K562 (cell line): ENCODE measurements around the gene SPRYD3. TPM values are rescaled to one million over a fixed set of nuclear protein-coding genes. Genes with fewer than 3 reads are reported as not detected.

Experiments used
- ATAC-seq: fragments of 200-7000 bp; cut with Tn5 transposase; 3 replicates; pipeline ENCODE4 v1.9.1; 2020; ENCODE audit warnings: moderate library complexity
- BruUV-seq: library from RNA; stranded (reverse); fragments of 400-500 nt; replicated peaks from 2 replicates; lab custom pipeline; 2021; lab: Mats Ljungman, UMichigan
- CTCF ChIA-PET: fragments of 300-600 bp; formaldehyde crosslinking; extraction: SDS; loops from one replicate; lab custom pipeline; 2021; ENCODE audit warnings: low intra/inter-chr PET ratio; lab: Yijun Ruan, JAX
- POLR2A ChIA-PET: fragments of 300-600, 350-650 bp; sonication (Branson Sonifier 250); formaldehyde crosslinking; extraction: SDS; loops from one replicate; lab custom pipeline; 2021; ENCODE audit warnings: antibody characterized with exemption, inconsistent platforms; lab: Yijun Ruan, JAX
- DNase-seq, 4 experiments: peaks; one replicate each; pipeline versions ENCODE4 v3.0.0 to v3.0.0-alpha.2; 2011 to 2018; ENCODE audit warnings: low spot score in 3 of 4, mixed read lengths in 3 of 4; ENCODE audit errors: extremely low read depth in 1 of 4
- FAIRE-seq: peaks from 2 replicates; lab custom pipeline; 2011; peaks lifted over from hg19 to GRCh38; lab: Jason Lieb, UNC
- H2AFZ ChIP-seq: 2 replicates; pipeline ENCODE4 v1.6.0; 2011; ENCODE audit warnings: low read depth, low read length, control low read depth, inconsistent platforms
- H3K27ac ChIP-seq: fragments of 200-600 bp; 3 replicates; pipeline ENCODE4 v1.8.0; 2011; ENCODE audit warnings: low read depth, mild to moderate bottlenecking, control low read depth, inconsistent platforms, low read length, moderate library complexity, mixed read lengths; ENCODE audit errors: extremely low read depth
- H3K27me3 ChIP-seq, 2 experiments: fragments of 300-600 bp in 1 of 2; 2 replicates in 1 of 2; 3 replicates in 1 of 2; pipeline versions ENCODE4 v1.6.0 to v1.8.0; 2011; ENCODE audit warnings: inconsistent platforms in 2 of 2, low read length in 2 of 2, mild to moderate bottlenecking in 1 of 2, mixed read lengths in 1 of 2, moderate library complexity in 1 of 2; ENCODE audit not compliant: control insufficient read depth in 2 of 2, insufficient read depth in 2 of 2
- H3K36me3 ChIP-seq: fragments of 300-600 bp; 3 replicates; pipeline ENCODE4 v1.8.0; 2011; ENCODE audit warnings: mild to moderate bottlenecking, low read length, inconsistent platforms; ENCODE audit not compliant: control insufficient read depth, insufficient read depth
- H3K4me1 ChIP-seq, 2 experiments: fragments of 200-600 bp in 1 of 2; replicated peaks in 1 of 2; 2 replicates in 1 of 2; 3 replicates in 1 of 2; pipeline versions ENCODE4 v1.5.1 to v1.8.0; 2011; ENCODE audit warnings: inconsistent platforms in 2 of 2, low read length in 2 of 2, mild to moderate bottlenecking in 1 of 2, mixed read lengths in 1 of 2, moderate library complexity in 1 of 2; ENCODE audit not compliant: control insufficient read depth in 2 of 2, insufficient read depth in 2 of 2
- H3K4me2 ChIP-seq: 2 replicates; pipeline ENCODE4 v1.6.1; 2011; ENCODE audit warnings: low read length, control low read depth, inconsistent platforms, mixed read lengths; ENCODE audit not compliant: insufficient read depth
- H3K4me3 ChIP-seq: fragments of 200-600 bp; sonication (generic), shearing (Covaris generic); 2 replicates; pipeline ENCODE4 v1.5.1; 2016; ENCODE audit warnings: control low read depth, inconsistent platforms
- H3K79me2 ChIP-seq: fragments of 200-600 bp; 3 replicates; pipeline ENCODE4 v1.8.0; 2011; ENCODE audit warnings: low read length, inconsistent platforms; ENCODE audit not compliant: control insufficient read depth, insufficient read depth
- H3K9ac ChIP-seq, 2 experiments: 2 replicates each; pipeline versions ENCODE4 v1.6.0 to v1.6.1; 2011; ENCODE audit warnings: low read depth in 2 of 2, low read length in 2 of 2, control low read depth in 1 of 2, inconsistent platforms in 1 of 2, mild to moderate bottlenecking in 1 of 2, mixed read lengths in 1 of 2; ENCODE audit not compliant: insufficient read depth in 1 of 2
- H3K9me1 ChIP-seq: one replicate; pipeline ENCODE4 v1.6.0; 2011; ENCODE audit warnings: inconsistent platforms, mild to moderate bottlenecking, low read length, moderate library complexity; ENCODE audit not compliant: control insufficient read depth, insufficient read depth
- H3K9me3 ChIP-seq: replicated peaks from 2 replicates; pipeline ENCODE4 v1.5.1; 2011; ENCODE audit warnings: low read depth, low read length, inconsistent platforms; ENCODE audit not compliant: control insufficient read depth, insufficient read depth
- H4K20me1 ChIP-seq: replicated peaks from 2 replicates; pipeline ENCODE4 v1.6.1; 2011; ENCODE audit warnings: low read length, inconsistent platforms, mixed read lengths; ENCODE audit not compliant: control insufficient read depth, insufficient read depth
- CREB5 ChIP-seq: fragments of 250-450 bp; sonication (Bioruptor Pico); IDR thresholded peaks from 2 replicates; pipeline ENCODE4 v1.5.0; 2020; ENCODE audit warnings: mild to moderate bottlenecking
- MEIS2 ChIP-seq: fragments of 450-650 bp; IDR thresholded peaks from 2 replicates; pipeline ENCODE4 v1.6.1; 2014; ENCODE audit warnings: mild to moderate bottlenecking; ENCODE audit not compliant: partially characterized antibody
- PPARD ChIP-seq: fragments of 250-450 bp; sonication (Bioruptor Pico); IDR thresholded peaks from 2 replicates; pipeline ENCODE4 v1.8.0; 2022; ENCODE audit warnings: inconsistent platforms, mild to moderate bottlenecking, moderate library complexity
- ZNF184 ChIP-seq: sonication (generic); formaldehyde crosslinking; IDR thresholded peaks from 2 replicates; pipeline ENCODE4 v1.5.0; 2020; ENCODE audit warnings: missing genetic modification reagents
- WGBS: fragments of 100-300 bp; shearing (Covaris generic); methylation state at CpG from one replicate; pipeline ENCODE4 v1.1.6; 2016; ENCODE audit warnings: low coverage, mixed read lengths; ENCODE audit not compliant: insufficient coverage; ENCODE audit errors: missing lambda C conversion rate; 5-methylcytosine and 5-hydroxymethylcytosine counted together
- in situ Hi-C: fragments of 300-500 bp; cut with MboI; formaldehyde crosslinking; loops from 4 replicates; pipeline ENCODE4 v1.15.0; 2018; ENCODE audit warnings: inconsistent platforms, mixed read lengths
- intact Hi-C: fragments of 100-400 bp; cut with micrococcal nuclease; formaldehyde crosslinking; loops from 2 replicates; pipeline ENCODE4 v1.14.2; 2022
- polyA plus RNA-seq, 8 experiments: library from polyadenylated mRNA; depleted of rRNA in 4 of 8; stranded (reverse) in 5 of 8; unstranded in 3 of 8; fragments of >200 nt; fragmentation: Nextera tagmentation in 2 of 8; fragmentation: Illumina TruSeq in 1 of 8; extraction: Ambion mirVana in 2 of 8; extraction: Trizol in 1 of 8; gene quantifications; 2 replicates each; pipeline versions ENCODE4 v1.2.1 to v1.2.3, GENCODE V29; 2011 to 2014; ENCODE audit warnings: inconsistent platforms in 1 of 8, missing spikeins in 1 of 8
- total RNA-seq, 7 experiments: library from RNA; depleted of rRNA in 6 of 7; stranded (reverse); fragments of >200 nt in 6 of 7; fragmentation: Illumina TruSeq in 2 of 7; extraction: Trizol in 2 of 7; gene quantifications; 2 replicates each; pipeline versions ENCODE4 v1.2.1 to v1.2.3, GENCODE V29; 2011 to 2021; ENCODE audit warnings: low replicate concordance in 1 of 7
- TF ChIP-seq, protein P1 (sequence below): fragments of 450-650 bp; conservative IDR thresholded peaks from 2 replicates; pipeline ENCODE4 v1.6.1; 2016; ENCODE audit warnings: missing genetic modification characterization, low read depth, mild to moderate bottlenecking, control low read depth, missing compliant biosample characterization

Gene SPRYD3
- total and polyA plus RNA-seq, 9 of the 15 experiments (the other 6 are each of a cell fraction or from before 2014, with no cell fraction given), result 1.5 to 13.6 (median 7.6) TPM

- POLR2A ChIA-PET, result interaction anchor here (0.7 kb wide), 1 partner anchor 10 kb away, joined by 3 read pairs; the partner anchor contains the start of gene SOAT2
- H4K20me1 ChIP-seq, result no peaks in the 10 kb centered on the region
- no peaks in the 10 kb centered on the region for H3K79me2 ChIP-seq
- H3K4me1 ChIP-seq, result peaks cover 4 to 8% of the 10 kb centered on the region in 2 experiments; a peak in 3 of 5 replicates
- H3K27ac ChIP-seq, result no peak overlapping the region
- intact Hi-C loops, result no loop called here
- H3K36me3 ChIP-seq, result no peaks in the 10 kb centered on the region
- H3K9ac ChIP-seq, result peak overlapping the region in 1 of 2 experiments; percentile 60; a peak in 1 of 4 replicates
- no peak overlapping the region for H3K4me2 ChIP-seq
- H3K9me1 ChIP-seq, result no peaks in the 10 kb centered on the region
- no peaks in the 10 kb centered on the region for H3K9me3 ChIP-seq
- peak in 1 of 4 experiments; percentile 2 for DNase-seq
- CTCF ChIA-PET, result no interaction called here
- peak overlapping the region; percentile 42 for H2AFZ ChIP-seq
- WGBS, result 68% methylated on average over 12 of the region's 12 CpGs
- ATAC-seq, result no peak
- no peak for FAIRE-seq
- no TSS peak for BruUV-seq
- TF ChIP-seq, protein P1, sequence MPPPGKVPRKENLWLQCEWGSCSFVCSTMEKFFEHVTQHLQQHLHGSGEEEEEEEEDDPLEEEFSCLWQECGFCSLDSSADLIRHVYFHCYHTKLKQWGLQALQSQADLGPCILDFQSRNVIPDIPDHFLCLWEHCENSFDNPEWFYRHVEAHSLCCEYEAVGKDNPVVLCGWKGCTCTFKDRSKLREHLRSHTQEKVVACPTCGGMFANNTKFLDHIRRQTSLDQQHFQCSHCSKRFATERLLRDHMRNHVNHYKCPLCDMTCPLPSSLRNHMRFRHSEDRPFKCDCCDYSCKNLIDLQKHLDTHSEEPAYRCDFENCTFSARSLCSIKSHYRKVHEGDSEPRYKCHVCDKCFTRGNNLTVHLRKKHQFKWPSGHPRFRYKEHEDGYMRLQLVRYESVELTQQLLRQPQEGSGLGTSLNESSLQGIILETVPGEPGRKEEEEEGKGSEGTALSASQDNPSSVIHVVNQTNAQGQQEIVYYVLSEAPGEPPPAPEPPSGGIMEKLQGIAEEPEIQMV (tag), result no peak
- no peak for TF ChIP-seq ZNF184
- no peak for TF ChIP-seq CREB5 (CRISPR knock-in tag)
- no peak for TF ChIP-seq PPARD (CRISPR knock-in tag)
- no peak for TF ChIP-seq MEIS2
- in situ Hi-C loops, result no loop called here
- no peak overlapping the region for H3K4me3 ChIP-seq
- H3K27me3 ChIP-seq, result no peaks in the 10 kb centered on the region
Observed at GRCh38 chr12:53113136-53113705, 34.0 kb upstream of the SPRYD3 start.
